RPMI8226 (cell line): Measurements from ENCODE around the gene IGFALS.

Source experiments
- DNase-seq: peaks from one replicate; pipeline ENCODE4 v3.0.0-alpha.2; 2015

IGFALS gene

DNA sequence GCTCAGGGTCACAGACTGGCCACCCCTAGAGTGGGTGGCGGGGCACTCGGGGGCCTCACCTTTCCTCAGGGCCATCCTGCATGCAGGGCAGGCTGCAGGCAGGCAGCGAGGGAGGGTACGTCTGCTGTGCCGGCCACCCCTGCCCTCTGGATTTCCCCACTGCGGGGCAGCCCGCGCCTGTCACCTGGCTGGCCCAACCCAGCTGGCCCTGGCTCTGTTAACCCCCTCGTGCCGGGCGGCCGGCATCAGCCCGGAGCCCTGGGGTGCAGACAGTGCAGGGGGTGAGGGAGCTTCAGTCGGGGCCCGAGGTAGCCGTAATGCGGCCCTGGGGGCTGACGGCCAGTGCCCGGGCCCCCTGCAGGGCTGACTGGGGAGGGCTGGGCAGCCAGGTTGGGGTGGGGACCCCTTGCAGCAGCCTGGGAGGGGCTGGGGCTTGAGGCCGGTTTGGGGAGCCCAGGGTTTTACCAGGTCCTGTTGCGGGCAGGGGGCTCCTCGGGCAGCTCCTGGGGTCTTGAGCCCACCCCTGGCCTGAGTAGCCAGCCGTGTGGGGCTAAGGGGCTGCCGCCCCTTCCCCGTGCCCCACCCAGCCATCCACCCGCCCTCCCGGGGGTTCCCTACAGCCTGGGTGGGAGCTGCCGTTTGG, at the start of gene IGFALS:
Gene IGFALS, minus strand, starts transcription at position 128 of the 643 bp plus-strand sequence. Its CDS starts 53 bp downstream, at position 75.
- no peak for DNase-seq

DNA sequence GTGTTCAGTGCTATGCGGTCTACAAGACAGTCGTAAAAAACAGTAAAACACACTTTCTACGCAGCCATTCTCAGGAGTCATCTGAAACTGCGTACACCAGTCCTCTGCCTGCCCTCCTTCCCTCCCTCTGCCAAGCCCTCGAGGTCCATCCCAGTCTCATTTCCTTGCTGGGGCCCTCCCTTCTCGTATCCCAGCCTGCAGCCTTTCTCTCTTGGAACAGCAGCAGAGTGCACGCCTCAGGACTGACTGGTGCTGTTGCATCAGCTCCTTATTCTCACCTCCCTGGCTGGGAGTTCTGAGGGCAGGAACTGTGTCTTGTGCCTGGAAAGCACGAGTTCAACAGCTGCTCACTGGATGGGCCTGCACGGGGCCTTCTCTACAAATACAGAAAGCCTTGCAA, 46.0 kb upstream of the IGFALS start:
- no peak for DNase-seq

DNA sequence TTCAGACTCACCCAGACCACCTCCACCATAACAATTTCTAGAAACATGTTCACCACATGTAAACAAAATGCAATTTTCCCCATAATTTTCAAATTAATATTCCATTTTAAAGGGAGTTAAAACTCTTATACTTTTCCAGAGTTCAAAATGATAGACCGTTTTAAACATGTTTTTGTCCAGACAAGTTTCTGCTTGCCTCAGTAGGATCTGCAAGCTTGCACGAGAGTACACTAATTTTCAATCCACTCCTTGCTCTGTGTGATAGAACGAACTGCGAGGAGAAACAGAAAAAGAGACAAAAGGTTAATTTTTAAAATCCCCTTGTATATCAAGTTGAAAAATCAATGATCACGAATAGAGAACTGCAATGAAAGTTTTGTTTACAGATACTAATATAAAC, 40.6 kb upstream of the IGFALS start:
- DNase-seq, result no peak

DNA sequence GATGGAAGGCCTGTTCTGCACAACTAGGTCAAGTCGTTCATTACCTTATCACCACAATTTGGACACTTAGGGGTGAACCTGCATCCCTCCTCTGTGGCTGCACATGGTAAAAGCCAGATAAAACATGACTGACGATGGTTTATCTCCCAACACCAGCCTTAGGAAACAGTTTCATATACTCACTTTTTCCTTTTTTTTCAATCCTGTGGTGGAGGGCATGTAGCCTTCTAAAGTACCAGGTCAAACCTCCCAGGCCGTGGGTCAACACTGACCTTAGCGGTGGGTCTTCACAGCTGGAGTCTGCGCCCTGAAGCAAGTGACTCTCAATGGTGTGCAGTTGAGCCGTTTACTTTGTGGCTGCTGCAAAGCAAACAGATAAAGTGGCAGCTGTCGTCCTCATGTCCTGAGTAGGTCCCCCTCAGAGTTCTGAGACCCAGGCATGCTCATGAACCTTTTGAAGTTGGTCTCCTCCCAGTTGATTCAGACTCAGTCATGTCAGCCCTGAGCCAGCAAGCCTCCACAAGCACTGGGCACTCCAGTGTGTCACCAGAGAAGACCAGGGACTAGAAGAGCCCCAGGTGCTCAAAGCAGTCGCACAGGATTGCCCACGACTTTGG, 39.4 kb upstream of the IGFALS start:
- DNase-seq, result no peak

DNA sequence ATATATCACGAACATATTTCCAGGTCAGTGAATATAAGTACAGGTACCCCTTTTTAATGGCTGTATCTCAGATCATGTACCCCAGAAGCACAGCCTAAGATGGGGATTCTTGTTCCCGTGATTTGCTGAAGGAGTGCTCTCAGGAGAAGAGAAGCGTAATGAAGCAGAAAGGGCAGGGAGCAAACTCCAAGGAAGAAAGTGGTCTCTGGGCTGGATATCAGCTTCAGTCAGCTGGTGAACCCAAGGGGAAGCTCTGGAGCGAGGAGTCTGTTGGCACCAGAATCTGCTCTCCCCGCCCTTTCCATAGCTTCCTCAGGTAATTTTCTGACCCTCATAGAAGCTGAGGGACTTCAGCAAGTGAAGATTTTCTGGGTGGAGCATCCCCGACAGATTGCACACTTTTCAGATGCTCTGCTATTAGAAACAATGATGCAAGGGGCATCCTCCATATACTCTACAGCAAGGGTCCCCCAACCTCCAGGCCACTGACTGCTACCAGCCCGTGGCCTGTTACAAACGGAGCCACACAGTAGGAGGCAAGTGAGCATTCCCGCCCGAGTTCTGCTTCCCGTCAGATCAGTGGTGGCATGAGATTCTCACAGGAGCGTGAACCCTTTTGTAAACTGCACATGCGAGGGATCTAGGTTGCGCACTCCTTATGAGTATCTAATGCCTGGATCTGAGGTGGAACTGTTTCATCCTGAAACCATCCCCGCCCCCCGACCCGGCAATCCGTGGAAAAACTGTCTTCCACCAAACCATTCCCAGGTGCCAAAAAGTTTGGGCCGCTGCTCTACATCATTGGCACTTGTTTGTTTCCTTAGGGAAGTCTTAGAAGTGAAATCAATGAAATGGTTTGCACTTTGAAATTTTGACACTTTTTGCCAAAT, 37.9 kb upstream of the IGFALS start:
- DNase-seq, result no peak

DNA sequence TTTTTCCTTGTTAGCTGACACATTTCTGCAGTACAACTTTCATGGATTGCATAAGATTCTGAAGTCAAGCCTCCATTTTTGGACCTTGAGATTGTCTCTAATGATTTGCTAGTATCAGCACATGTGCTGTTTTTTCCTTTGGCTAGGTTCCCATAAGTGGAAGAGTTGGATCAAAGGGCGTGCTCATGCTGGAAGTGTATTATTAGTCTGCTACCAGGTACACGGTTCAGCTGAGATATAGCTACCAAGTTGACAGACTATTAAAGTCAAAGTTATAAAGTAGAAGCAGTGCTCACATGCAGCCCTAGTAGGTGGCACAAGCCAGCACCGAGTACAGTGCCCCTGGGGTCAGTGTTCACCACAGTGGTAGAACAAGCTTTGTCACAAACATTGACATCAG, 36.7 kb upstream of the IGFALS start:
- no peak for DNase-seq

DNA sequence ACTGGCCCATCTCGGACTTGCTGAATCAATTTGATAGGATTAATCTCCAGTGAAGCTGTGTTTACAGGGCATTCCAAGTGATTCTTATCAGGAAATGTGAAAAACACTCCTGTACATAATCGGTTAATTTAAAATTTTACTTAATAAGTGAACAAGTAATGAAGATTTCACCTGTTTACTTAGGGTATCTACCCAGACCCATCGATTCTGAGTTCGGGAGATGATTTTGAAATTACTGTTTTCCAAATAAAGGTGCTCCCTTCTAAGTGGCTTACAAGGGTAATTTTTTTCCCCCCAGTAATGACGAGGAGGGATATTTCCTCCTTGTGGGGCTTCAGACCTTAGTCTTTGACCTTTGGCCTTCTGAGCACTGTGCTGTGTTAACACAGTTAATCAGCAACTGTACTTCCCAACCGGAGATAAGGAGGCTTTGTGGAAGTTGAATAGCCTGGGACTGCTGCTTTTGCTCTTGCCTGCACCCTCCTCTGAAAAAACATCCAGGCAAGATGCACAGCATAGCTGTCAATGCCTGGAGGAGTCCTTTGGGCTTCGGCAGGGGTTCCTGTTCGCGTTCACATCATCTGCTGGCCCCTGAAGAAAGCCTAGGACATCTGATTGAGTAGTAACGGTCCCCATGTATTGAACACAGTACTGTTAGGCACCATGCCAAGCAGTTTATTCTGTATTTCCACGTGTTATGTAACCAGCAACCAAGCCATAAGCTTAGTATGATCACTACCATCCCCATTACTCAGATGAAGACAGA, 35.3 kb upstream of the IGFALS start:
- no peak for DNase-seq

DNA sequence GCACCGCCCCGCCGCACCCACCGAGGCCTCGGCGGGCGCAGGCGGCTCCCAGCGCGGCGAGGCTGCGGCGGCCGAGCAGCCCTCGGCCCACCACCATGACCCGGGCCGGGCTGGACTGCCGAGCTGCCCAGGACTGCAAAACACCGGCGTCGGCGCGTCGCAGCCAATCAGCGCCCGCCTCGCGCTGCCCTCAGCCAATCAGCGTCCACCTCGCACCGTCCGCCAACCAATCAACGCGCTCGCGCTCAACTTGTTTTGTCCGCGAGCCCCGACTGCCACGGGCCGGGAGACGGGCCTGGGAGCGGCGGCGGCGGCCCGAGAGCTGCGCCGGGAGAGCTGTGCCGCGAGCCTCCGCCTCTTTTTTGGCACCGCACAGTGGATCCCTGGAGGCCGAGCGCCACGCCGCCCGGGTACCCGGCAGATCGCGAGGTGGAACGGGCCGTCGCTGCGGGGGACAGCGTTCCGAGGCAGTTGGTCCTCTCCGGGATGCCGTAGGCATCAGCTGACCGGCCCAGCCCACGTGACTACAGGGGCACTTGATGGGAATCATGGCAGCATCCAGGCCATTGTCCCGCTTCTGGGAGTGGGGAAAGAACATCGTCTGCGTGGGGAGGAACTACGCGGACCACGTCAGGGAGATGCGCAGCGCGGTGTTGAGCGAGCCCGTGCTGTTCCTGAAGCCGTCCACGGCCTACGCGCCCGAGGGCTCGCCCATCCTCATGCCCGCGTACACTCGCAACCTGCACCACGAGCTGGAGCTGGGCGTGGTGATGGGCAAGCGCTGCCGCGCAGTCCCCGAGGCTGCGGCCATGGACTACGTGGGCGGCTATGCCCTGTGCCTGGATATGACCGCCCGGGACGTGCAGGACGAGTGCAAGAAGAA, 33.4 kb upstream of the IGFALS start, which contains the start of the genes FAHD1 and HAGH:
Gene FAHD1, plus strand, starts transcription at position 516 of the 883 bp plus-strand sequence. Its CDS starts 33 bp downstream, at position 549.
Gene HAGH, minus strand, starts transcription at position 135 of the 883 bp plus-strand sequence. Its CDS starts 38 bp downstream, at position 97.
- peak; percentile 96 for DNase-seq

DNA sequence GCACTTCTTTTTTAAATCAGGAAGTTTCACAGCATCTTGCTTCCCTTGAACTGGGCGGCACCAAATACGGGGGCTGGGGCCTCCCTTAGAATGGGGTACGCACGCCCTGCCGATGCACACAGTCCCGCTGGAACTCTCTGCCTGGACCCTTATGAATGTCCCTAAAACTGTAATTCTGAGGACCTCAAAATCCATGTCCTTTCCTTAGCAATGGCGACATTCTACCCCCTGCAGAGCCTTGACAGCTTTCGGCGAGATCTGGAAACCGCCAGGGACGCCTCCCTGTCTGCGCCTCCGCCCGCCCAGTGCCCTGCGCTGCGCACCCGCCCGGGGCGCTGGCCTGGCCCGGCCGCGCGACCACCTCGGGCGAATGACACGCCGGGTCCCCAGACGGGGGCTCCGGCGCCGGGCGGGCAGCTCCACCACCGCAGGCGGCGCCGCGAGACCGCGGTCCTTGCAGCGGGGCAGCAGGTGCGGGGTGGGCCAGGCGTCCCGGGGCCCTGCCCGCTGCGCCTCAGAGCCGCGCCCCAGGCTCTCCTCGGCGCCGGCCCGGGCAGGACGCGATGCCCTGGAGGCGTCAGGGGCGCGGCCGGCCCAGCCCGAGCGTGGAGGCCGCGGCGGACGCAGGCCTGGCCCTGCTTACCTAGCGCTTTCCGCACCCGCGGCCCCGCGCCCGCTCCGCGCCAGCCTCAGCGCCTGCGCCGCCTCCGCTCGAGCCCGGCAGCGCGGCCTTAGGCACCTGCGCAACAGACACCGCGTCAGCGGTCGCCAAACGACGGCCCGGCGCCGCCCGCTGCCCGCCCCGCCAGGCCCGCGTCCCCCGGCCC, 32.6 kb upstream of the IGFALS start:
- peak; percentile 88 for DNase-seq

DNA sequence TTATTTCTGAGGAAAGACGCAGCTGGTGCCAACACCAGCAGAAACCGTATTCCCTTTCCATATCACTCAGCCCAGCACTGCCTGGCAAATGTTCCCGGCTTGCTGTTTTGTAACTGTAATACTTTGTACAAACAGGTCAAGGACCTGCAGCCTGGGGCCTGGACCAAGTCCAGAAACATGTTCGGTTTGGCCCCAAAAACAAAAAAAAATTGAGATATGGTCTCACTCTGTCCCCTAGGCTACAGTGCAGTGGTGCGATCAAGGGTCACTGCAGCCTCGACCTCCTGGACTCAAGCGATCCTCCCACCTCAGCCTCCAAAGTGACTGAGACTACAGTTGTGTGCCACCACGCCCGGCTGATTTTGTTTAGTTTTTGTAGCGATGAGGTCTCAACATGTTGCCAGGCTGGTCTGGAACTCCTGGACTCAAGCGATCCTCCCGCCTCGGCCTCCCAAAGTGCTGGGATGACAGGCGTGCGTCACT, 31.9 kb upstream of the IGFALS start:
- DNase-seq, result no peak

DNA sequence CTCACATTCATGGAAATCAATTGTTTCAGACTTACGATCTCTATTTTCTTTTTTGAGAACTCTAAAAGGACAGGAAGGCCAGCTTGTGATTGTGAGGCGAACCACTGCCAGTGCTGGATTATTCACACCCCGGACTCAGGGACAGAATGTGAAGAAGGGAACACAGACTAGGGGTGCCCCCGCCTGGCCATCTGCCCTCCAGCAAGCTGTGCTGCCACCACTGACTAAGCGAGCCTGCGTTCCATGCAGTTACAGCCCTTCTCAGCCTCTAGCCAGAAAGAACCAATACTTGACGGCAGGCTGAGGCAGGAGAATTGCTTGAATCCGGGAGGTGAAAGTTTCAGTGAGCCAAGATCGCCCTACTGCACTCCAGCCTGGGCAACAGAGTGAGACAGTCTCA, 30.3 kb upstream of the IGFALS start:
- peak; percentile 63 for DNase-seq

DNA sequence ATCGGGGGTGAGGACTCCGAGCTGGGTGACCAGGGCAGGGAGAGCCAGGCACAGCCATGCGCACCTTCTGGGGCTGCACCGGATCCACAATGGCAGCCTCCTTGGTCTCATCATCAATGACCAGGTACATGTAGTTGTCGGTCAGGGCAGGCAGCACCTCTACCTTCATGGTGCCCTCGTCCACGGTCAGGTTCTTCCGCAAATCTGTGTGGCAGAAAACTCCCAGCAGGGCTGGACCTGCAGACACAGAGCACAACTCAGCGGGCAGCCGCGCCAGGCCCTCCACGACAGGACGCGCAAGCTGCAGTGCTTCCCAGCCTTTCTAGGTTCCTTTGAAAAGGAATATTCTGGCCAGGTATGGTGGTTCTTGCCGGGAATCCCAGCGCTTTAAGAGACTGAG, 29.3 kb upstream of the IGFALS start:
- DNase-seq, result no peak

DNA sequence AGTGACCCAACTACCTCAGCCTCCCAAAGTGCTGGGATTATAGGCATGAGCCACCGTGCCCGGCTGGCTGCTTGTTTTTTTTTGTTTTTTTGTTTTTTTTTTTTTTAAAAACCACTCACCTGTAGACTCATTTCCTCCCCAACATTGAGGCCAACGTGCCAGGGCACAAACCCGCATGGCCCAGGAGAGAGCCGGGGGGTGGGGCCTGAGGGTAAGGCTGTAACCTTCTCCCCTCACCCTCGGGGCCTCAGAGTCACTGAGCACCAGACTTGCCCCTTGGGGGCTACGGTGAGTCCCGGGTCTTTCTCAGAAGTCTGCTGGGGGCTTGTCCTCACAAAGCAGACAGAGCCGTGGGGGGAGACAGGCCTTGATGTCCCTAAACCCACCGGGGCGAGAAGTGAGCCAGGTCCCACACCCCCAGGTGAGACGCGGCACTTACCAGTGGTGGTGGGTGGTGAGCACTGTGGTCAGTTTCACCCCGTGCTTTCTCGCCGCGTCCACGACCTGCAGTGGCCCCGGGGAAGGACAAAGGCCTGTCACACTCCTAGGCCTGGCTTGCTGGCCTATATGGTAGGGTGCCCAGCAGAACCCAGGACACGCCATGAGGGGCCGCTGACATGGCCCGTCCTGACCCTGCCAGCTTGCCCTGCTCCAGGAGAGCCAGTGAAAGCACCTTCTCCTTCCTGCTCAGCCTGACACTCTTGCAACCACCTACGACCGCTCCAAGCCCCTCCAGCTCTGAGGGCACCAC, 28.5 kb upstream of the IGFALS start:
- DNase-seq, result no peak

DNA sequence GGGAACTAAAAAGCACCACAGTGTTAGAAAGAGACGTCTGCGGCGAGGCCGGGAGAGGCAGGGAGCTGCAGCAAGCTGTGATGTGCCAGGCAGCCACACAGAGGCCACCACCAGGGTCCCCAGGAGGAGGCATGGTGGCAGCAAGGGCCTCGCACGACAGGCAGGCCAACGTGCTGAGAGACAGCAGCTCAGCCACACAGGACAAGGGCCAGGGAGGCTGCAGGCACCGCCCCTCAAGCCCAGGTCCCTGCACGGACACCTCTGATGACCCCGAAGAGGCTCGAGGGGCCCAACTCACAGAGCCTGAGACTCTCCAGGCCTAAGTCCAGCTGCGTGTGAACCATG, 27.4 kb upstream of the IGFALS start:
- no peak for DNase-seq

DNA sequence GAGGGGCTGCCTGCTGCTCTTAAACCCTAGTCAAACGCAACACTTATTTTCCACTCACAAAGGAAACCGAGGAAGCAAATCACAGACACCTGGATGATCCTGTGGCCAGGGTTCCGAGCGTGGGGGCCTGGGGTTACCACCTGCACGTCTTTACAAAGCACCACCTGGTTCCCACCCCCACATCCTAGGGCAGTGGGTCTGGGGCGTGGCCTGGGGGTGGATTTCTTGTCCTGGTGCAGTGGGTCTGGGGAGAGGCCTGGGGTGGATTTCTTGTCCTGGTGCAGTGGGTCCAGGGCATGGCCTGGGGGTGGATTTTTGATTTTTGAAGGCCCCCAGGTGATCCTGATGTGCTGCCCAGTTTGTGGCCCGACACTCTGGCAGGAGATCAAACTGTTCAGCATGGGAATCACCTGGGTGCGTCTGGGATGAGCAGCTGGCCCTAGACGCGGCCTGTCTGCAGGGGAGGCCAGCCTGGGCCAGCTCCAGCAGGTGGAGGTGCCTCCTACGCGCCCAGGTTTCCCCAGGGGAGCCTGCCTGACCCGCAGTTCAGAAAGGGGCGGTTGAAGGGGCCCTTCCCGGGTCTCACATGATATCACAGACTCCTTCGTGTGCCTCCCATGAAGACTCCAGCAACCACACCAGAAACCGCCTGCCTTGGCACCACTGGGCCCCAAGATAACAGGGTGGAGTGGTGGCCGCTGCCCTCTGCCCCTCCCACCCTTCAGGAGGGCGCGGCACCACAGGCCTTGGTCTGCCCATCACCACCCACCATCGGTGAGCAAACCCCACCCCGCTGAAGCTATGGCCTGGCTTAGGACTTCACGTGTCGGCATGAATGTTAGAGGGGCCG, 26.8 kb upstream of the IGFALS start:
- no peak for DNase-seq

DNA sequence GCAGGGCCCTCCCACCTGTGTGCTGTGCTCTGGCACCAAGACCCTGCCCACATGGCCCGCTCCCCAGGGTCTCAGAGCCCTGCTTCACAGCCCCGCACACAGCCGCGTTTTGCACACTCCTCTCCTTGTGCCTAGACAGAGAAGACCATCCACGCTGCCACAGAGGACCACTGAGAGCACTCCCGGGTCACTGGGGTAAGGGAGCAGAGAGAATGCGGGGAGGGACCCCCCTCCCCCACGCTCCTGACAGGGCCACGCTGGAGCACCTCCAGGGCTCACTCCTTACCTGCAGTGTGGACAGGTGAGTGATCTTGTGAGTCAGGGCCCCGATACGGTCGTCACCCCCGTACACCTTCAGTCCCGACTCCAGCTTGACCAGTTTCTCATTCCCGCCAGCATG, 26.1 kb upstream of the IGFALS start:
- DNase-seq, result no peak

DNA sequence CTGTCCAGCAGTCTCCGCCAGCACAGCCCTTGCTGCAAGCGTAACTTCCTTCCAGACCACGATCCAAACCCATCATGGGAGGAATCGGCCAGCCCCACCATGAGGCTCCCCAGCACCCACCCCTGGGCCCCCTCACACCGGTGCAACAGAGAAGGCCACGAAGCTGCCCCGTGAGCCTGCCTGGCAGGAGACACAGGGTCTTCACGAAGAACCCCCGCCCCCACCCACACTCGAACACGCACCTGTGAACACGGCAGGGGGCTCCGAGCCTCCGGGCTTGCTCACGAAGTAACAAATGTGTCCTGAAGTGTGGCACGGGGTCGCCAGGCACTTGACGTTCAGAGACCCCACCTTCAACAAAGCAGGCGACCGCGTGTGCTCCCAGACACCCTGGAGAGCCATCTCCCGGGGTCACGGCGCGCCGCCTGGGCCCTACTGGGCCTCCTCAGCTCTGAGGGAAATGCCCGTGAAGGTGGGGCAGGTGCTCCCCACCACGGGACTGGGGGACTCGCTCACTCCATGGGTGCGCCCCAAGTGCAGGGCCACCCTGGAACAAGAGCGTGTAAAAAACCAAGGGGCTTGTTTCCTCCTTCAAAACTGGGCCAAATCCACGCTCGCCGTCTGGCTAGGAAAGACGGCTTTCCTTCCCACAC, 25.5 kb upstream of the IGFALS start:
- no peak for DNase-seq

DNA sequence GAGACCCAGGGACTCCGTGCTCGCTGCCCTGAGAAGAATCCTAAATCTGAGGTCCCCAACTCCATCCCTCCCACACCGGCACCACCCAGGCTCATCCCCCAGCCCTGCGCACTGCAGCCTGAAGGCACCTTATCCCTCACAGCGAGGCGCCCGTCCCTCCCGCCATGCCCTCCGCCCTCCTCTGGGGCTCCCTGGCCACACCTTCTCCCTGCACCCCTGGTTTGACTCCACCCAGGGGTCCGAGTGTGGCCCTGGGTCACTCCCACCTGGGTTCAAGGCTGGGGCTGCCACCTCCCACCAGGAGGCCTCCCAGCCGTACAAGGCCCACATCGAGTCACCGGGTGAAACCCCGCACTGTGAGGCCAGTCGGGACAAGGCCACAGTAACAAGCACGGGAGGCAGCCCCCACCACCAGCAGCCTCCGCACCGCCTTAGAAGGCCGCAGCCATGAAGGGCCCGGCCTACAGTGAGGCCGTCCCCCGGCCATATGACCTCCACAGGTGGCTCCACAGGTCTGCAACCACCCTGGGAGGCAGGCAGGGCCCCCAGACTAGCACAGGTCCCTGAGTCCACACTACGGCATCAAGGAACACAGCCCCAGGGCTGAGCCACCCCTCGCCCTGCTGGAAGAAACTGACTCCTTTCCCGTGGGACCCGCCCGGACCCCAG, 24.8 kb upstream of the IGFALS start:
- DNase-seq, result no peak
